ENCODE results near the gene THBD. TPM values are rescaled to one million over a fixed set of nuclear protein-coding genes. Genes with fewer than 3 reads are reported as not detected.

Gene THBD
- total RNA-seq, 4 donors from 2014 or later, result 17.8 to 38.2 (median 26.8) TPM

DNA sequence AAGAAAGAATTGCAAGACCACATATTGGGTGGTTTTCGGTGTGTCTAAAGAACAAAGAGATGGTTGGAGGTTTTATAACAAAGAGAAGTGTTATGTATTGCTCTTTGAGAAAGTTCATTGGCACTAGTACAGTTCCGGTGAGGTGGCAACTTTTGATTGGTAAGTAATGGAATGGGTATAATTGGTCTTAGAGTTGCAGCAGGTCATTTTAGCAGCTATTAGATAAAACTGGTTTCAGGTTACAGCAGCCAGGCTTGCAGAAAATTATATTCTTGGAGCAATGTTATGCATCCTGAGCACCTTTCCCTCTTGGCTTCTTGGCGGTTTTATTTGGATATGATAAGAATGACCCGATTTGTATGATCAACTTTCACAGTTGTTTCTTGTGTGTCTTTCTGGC, 26.6 kb downstream of the THBD start:
- no peak for TF ChIP-seq CTCF (IDR thresholded peaks at IDR 0.05; ENCODE audit: low read depth)

DNA sequence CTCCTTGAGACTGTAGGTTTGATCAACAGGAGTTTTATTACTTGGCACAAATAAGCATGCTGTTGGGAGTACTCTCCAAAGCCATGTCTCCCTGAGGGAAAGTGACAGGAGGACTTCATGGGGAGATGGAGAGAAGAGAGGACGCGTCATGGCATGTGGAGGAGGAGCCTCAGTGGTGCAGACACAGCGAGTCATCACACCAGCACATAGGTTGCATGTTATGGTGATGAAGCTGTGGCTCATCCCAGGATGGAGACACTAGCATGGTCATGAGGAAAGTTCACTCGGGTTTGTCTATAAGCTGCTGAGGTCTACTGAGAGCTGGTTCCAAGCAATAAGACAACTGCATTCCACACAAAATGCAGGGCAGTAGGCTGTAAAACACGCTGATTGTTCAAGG, 27.5 kb downstream of the THBD start:
- TF ChIP-seq CTCF (IDR thresholded peaks at IDR 0.05; ENCODE audit: low read depth), result no peak

DNA sequence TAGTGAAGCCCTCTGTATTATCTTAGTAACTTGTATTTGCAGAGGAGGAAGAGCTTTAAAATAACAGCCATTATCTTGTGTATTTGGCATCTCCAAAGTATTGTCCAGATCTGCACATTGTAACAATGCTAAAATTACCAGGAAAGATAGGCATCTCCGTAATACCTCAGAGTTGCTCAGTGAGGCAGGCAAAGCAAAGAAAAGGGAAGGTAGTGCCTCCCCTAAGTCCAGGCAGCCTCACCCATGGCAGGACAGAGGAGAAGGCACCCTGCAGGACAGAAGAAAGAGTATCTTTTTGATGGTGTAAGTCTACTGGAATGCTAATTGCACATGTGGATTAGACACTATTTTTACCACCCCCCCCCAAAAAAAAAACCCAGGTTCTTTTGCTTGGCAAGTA, 27.9 kb downstream of the THBD start:
- TF ChIP-seq CTCF (IDR thresholded peaks at IDR 0.05; ENCODE audit: low read depth), result no peak

GRCh38 chr20:23020230-23021018, 29.0 kb downstream of the THBD start:
- TF ChIP-seq CTCF (IDR thresholded peaks at IDR 0.05; ENCODE audit: low read depth), result no peak

GRCh38 chr20:23019403-23019802, 30.1 kb downstream of the THBD start:
- TF ChIP-seq CTCF (IDR thresholded peaks at IDR 0.05; ENCODE audit: low read depth), result no peak

DNA sequence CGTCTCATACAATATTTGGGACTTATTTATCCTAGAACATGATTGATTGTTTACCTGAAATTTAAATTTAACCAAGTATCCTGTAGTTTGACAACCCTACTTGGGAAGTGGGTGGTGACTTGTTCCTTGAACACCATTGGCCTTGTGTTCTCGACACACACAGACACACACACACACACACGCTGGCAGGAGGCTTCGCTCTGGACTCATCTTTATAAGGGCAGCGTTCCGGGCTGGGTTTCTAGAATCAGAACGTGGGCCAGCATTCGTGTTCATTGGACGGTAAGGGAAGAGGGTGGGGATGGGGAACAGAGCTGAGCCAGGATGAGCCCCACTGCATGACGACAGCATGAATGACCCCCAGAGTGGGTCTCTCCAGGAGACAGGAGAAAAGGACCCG, 30.5 kb downstream of the THBD start:
- no peak for TF ChIP-seq CTCF (IDR thresholded peaks at IDR 0.05; ENCODE audit: low read depth)

DNA sequence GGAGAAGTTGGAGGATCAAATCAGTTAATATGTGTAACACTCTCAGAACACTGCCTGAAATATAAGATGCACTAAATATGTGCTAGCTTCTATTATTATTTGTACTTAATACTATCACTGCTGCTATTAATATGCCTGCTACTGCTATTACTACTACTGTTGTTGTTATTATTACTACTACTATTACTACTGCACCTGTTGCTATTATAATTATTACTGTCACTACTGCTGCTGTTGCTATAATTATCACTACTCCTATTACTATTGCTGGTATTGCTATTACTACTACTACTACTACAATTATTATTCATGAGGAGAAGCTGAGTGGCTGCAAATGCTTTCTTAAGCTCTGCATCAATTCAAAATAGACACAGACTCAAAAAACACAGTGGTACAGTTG, 31.0 kb downstream of the THBD start:
- no peak for TF ChIP-seq CTCF (IDR thresholded peaks at IDR 0.05; ENCODE audit: low read depth)
